Fibroblast of the aortic adventitia (primary cell): ENCODE results near the gene JDP2. TPM values are rescaled to one million over a fixed set of nuclear protein-coding genes. Genes with fewer than 3 reads are reported as not detected.
A peak's percentile ranks its signal among the peaks of the same experiment; 100 is the strongest.

Experiments
- DNase-seq: peaks from one replicate; pipeline ENCODE4 v3.0.0-alpha.2; 2010; ENCODE audit warnings: low read depth
- H3K4me3 ChIP-seq: 2 replicates; pipeline ENCODE4 v1.5.1; 2011; ENCODE audit warnings: low read depth, mild to moderate bottlenecking, control low read depth, low read length, moderate library complexity
- CTCF ChIP-seq: IDR thresholded peaks from 2 replicates; pipeline ENCODE4 v1.5.1; 2011; ENCODE audit warnings: mild to moderate bottlenecking, low read length, control low read depth, inconsistent platforms; ENCODE audit not compliant: insufficient read depth
- total RNA-seq: library from RNA; depleted of rRNA; stranded (reverse); fragments of >200 nt; gene quantifications from 2 replicates; pipeline ENCODE4 v1.2.3, GENCODE V29; 2012; ENCODE audit warnings: low replicate concordance

JDP2 gene
- total RNA-seq, 1 donor, result 80.1 TPM

GRCh38 chr14:75440733-75441477 is 13.1 kb downstream of the JDP2 start:
- DNase-seq, result peak; percentile 97
- H3K4me3 ChIP-seq, result no peak overlapping the region
- TF ChIP-seq CTCF, result no peak

GRCh38 chr14:75441728-75442127 is 13.9 kb downstream of the JDP2 start:
- DNase-seq, result peak; percentile 47
- no peak for TF ChIP-seq CTCF
- H3K4me3 ChIP-seq, result no peak overlapping the region

GRCh38 chr14:75442166-75442565 is 14.3 kb downstream of the JDP2 start:
- no peak for DNase-seq
- no peak overlapping the region for H3K4me3 ChIP-seq
- no peak for TF ChIP-seq CTCF

GRCh38 chr14:75442642-75443041 is 14.8 kb downstream of the JDP2 start:
- H3K4me3 ChIP-seq, result no peak overlapping the region
- no peak for TF ChIP-seq CTCF
- DNase-seq, result peak; percentile 74

- DNase-seq, result peak; percentile 38
- no peak overlapping the region for H3K4me3 ChIP-seq
- no peak for TF ChIP-seq CTCF
Measured at GRCh38 chr14:75443203-75443969, 15.6 kb downstream of the JDP2 start.

GRCh38 chr14:75445236-75445635 is 17.4 kb downstream of the JDP2 start:
- H3K4me3 ChIP-seq, result no peak overlapping the region
- no peak for TF ChIP-seq CTCF
- no peak for DNase-seq
